Stomach (tissue), 4 donors: ENCODE measurements around the gene FGF7.

ENCODE experiments used
- POLR2A ChIP-seq, 4 donors: fragments of 450-650 bp; IDR thresholded peaks; one replicate each; pipeline ENCODE4 v1.6.1; 2016; ENCODE audit warnings: antibody characterized with exemption in 4 of 4, control low read depth in 2 of 4, mild to moderate bottlenecking in 1 of 4, moderate library complexity in 1 of 4
- TF ChIP-seq, protein P1 (sequence below), 7 experiments: fragments of 450-650 bp in 4 of 7; fragments of 200-600 bp in 3 of 7; sonication (generic) in 3 of 7; IDR thresholded peaks; one replicate each; pipeline ENCODE4 v1.5.1; 2016 to 2019; ENCODE audit warnings: antibody characterized with exemption in 7 of 7, control low read depth in 2 of 7, mild to moderate bottlenecking in 1 of 7

DNA sequence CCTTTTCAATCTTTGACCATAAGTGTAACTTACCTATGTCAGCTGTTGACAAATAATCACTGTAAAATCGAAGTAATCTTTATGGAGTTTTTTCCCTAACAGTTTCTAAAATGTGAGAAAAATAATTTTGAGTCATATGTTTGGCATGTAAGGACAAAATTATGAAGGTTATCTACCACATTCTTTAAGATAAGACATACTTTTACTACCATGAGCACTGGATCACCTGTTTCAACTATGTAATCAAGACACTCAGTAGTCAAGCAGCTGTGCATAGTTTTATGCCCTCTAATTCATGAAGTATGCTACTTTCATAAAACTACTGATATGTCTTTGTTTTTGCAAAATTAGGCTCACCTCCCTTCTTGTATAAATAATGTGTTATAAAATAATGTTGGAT is 12.1 kb downstream of the FGF7 start:
- TF ChIP-seq, protein P1, sequence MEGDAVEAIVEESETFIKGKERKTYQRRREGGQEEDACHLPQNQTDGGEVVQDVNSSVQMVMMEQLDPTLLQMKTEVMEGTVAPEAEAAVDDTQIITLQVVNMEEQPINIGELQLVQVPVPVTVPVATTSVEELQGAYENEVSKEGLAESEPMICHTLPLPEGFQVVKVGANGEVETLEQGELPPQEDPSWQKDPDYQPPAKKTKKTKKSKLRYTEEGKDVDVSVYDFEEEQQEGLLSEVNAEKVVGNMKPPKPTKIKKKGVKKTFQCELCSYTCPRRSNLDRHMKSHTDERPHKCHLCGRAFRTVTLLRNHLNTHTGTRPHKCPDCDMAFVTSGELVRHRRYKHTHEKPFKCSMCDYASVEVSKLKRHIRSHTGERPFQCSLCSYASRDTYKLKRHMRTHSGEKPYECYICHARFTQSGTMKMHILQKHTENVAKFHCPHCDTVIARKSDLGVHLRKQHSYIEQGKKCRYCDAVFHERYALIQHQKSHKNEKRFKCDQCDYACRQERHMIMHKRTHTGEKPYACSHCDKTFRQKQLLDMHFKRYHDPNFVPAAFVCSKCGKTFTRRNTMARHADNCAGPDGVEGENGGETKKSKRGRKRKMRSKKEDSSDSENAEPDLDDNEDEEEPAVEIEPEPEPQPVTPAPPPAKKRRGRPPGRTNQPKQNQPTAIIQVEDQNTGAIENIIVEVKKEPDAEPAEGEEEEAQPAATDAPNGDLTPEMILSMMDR (IDR thresholded peaks at IDR 0.05): no peak
- no peak for TF ChIP-seq POLR2A (IDR thresholded peaks at IDR 0.05)
